KOPT-K1 (cell line): ENCODE data around the gene B3GAT2.

Experiments used
- H3K27ac ChIP-seq: fragments of 200-600 bp; sonication (generic); 2 replicates; pipeline ENCODE4 v1.5.1; 2016; ENCODE audit warnings: antibody characterized with exemption, mild to moderate bottlenecking, low read depth, low read length; ENCODE audit not compliant: poor library complexity, severe bottlenecking
- H3K36me3 ChIP-seq: fragments of 200-600 bp; sonication (generic); 2 replicates; pipeline ENCODE4 v1.5.1; 2017; ENCODE audit warnings: antibody characterized with exemption, mild to moderate bottlenecking, low read length, moderate library complexity; ENCODE audit not compliant: insufficient read depth
- H3K9me3 ChIP-seq: fragments of 200-600 bp; sonication (generic); 2 replicates; pipeline ENCODE4 v1.5.1; 2017; ENCODE audit warnings: antibody characterized with exemption, low read length, mild to moderate bottlenecking; ENCODE audit not compliant: insufficient read depth, poor library complexity, severe bottlenecking

The B3GAT2 gene

GRCh38 chr6:70956451-70957283, at the start of gene B3GAT2:
TSS of gene B3GAT2 (minus strand) at chr6:70957060. CDS start at chr6:70956429, 631 bp downstream.
- Histone ChIP-seq H3K36me3 (no peaks in the 10 kb centered on the region), H3K9me3 (no peaks in the 10 kb centered on the region), H3K27ac (no peak within 1 kb of the TSS)

GRCh38 chr6:70998148-70998547, 41.3 kb upstream of the B3GAT2 start:
- H3K27ac ChIP-seq: no peak overlapping the region
- no peaks in the 10 kb centered on the region for H3K9me3 ChIP-seq
- H3K36me3 ChIP-seq: no peaks in the 10 kb centered on the region

GRCh38 chr6:70997379-70997778, 40.5 kb upstream of the B3GAT2 start:
- H3K9me3 ChIP-seq: no peaks in the 10 kb centered on the region
- no peak overlapping the region for H3K27ac ChIP-seq
- no peaks in the 10 kb centered on the region for H3K36me3 ChIP-seq

- Histone ChIP-seq H3K9me3 (no peaks in the 10 kb centered on the region), H3K27ac (no peak overlapping the region), H3K36me3 (no peaks in the 10 kb centered on the region)
Measured at GRCh38 chr6:70996106-70996505, 39.2 kb upstream of the B3GAT2 start.

GRCh38 chr6:70995411-70995810, 38.6 kb upstream of the B3GAT2 start:
- no peak overlapping the region for H3K27ac ChIP-seq
- H3K36me3 ChIP-seq: no peaks in the 10 kb centered on the region
- no peaks in the 10 kb centered on the region for H3K9me3 ChIP-seq

- Histone ChIP-seq H3K9me3 (no peaks in the 10 kb centered on the region), H3K27ac (no peak overlapping the region), H3K36me3 (no peaks in the 10 kb centered on the region)
Measured at GRCh38 chr6:70991253-70991652, 34.4 kb upstream of the B3GAT2 start.

- Histone ChIP-seq H3K36me3 (no peaks in the 10 kb centered on the region), H3K9me3 (no peaks in the 10 kb centered on the region), H3K27ac (no peak overlapping the region)
Measured at GRCh38 chr6:70985156-70985555, 28.3 kb upstream of the B3GAT2 start.

GRCh38 chr6:70982747-70983146, 25.9 kb upstream of the B3GAT2 start:
- no peaks in the 10 kb centered on the region for H3K9me3 ChIP-seq
- no peak overlapping the region for H3K27ac ChIP-seq
- no peaks in the 10 kb centered on the region for H3K36me3 ChIP-seq

- Histone ChIP-seq H3K9me3 (no peaks in the 10 kb centered on the region), H3K27ac (no peak overlapping the region), H3K36me3 (no peaks in the 10 kb centered on the region)
Measured at GRCh38 chr6:70980727-70981126, 23.9 kb upstream of the B3GAT2 start.

GRCh38 chr6:70973604-70974003, 16.7 kb upstream of the B3GAT2 start:
- peaks cover 7% of the 10 kb centered on the region for H3K9me3 ChIP-seq
- no peaks in the 10 kb centered on the region for H3K36me3 ChIP-seq

GRCh38 chr6:70967049-70967448, 10.2 kb upstream of the B3GAT2 start:
- H3K9me3 ChIP-seq: peaks cover under 1% of the 10 kb centered on the region
- no peaks in the 10 kb centered on the region for H3K36me3 ChIP-seq
- H3K27ac ChIP-seq: no peak overlapping the region

More at GRCh38 chr6:70973604-70974003, 16.7 kb upstream of the B3GAT2 start:
- no peak overlapping the region for H3K27ac ChIP-seq

GRCh38 chr6:70957284-70957617, 391 bp upstream of the B3GAT2 start:
- H3K9me3 ChIP-seq: no peaks in the 10 kb centered on the region
- no peaks in the 10 kb centered on the region for H3K36me3 ChIP-seq
- no peak overlapping the region for H3K27ac ChIP-seq

GRCh38 chr6:70956191-70956450, 739 bp downstream of the B3GAT2 start:
- no peaks in the 10 kb centered on the region for H3K9me3 ChIP-seq
- H3K27ac ChIP-seq: no peak overlapping the region
- H3K36me3 ChIP-seq: no peaks in the 10 kb centered on the region

GRCh38 chr6:70955441-70956190, 1.2 kb downstream of the B3GAT2 start:
- Histone ChIP-seq H3K36me3 (no peaks in the 10 kb centered on the region), H3K9me3 (no peaks in the 10 kb centered on the region), H3K27ac (no peak overlapping the region)

GRCh38 chr6:70954750-70955149, 2.1 kb downstream of the B3GAT2 start:
- Histone ChIP-seq H3K36me3 (no peaks in the 10 kb centered on the region), H3K9me3 (no peaks in the 10 kb centered on the region), H3K27ac (no peak overlapping the region)

- Histone ChIP-seq H3K27ac (no peak overlapping the region), H3K36me3 (no peaks in the 10 kb centered on the region), H3K9me3 (no peaks in the 10 kb centered on the region)
Measured at GRCh38 chr6:70954176-70954575, 2.7 kb downstream of the B3GAT2 start.
